H9 (cell line): Measurements from ENCODE around the gene RASA4. TPM values are rescaled to one million over a fixed set of nuclear protein-coding genes. Genes with fewer than 3 reads are reported as not detected.
"Not testable (repeated sequence)": the region's sequence is repeated elsewhere in the genome, so short reads cannot be mapped to it uniquely, and the experiment has no call there.

Experiments used
- DNase-seq: peaks from one replicate; pipeline ENCODE4 v3.0.0-alpha.2; 2017
- H2AFZ ChIP-seq: one replicate; pipeline ENCODE4 v1.6.1; 2013; ENCODE audit warnings: mild to moderate bottlenecking, low read length, control low read depth, moderate library complexity
- H2AK5ac ChIP-seq: 2 replicates; pipeline ENCODE4 v1.6.1; 2013; ENCODE audit warnings: low read length, control low read depth, mixed read lengths; ENCODE audit not compliant: insufficient read length
- H2BK120ac ChIP-seq: one replicate; pipeline ENCODE4 v1.6.1; 2013; ENCODE audit warnings: low read depth, mild to moderate bottlenecking, low read length, control low read depth, inconsistent platforms; ENCODE audit not compliant: poor library complexity, severe bottlenecking
- H2BK12ac ChIP-seq: 2 replicates; pipeline ENCODE4 v1.6.1; 2013; ENCODE audit warnings: low read length, control low read depth, mixed read lengths, low read depth; ENCODE audit not compliant: insufficient read length
- H2BK15ac ChIP-seq: 2 replicates; pipeline ENCODE4 v1.6.1; 2013; ENCODE audit warnings: low read depth, low read length, control low read depth
- H2BK20ac ChIP-seq: one replicate; pipeline ENCODE4 v1.6.1; 2013; ENCODE audit warnings: low read depth, mild to moderate bottlenecking, low read length, control low read depth, inconsistent platforms; ENCODE audit not compliant: poor library complexity, severe bottlenecking
- H2BK5ac ChIP-seq: 2 replicates; pipeline ENCODE4 v1.6.1; 2013; ENCODE audit warnings: low read length, control low read depth, mixed read lengths; ENCODE audit not compliant: insufficient read length
- H3K14ac ChIP-seq: 2 replicates; pipeline ENCODE4 v1.6.1; 2013; ENCODE audit warnings: low read length, control low read depth; ENCODE audit not compliant: insufficient read depth
- H3K18ac ChIP-seq: 2 replicates; pipeline ENCODE4 v1.6.1; 2013; ENCODE audit warnings: low read depth, mild to moderate bottlenecking, mixed read lengths, low read length, control low read depth; ENCODE audit not compliant: insufficient read length
- H3K23ac ChIP-seq: 2 replicates; pipeline ENCODE4 v1.6.1; 2013; ENCODE audit warnings: low read length, control low read depth, mixed read lengths, low read depth; ENCODE audit not compliant: insufficient read length
- H3K23me2 ChIP-seq: 2 replicates; pipeline ENCODE4 v1.6.1; 2013; ENCODE audit warnings: low read depth, mild to moderate bottlenecking, mixed read lengths, low read length, control low read depth; ENCODE audit not compliant: insufficient read length, poor library complexity, severe bottlenecking
- H3K27ac ChIP-seq: 2 replicates; pipeline ENCODE4 v1.5.1; 2013; ENCODE audit warnings: low read length, control low read depth, mixed read lengths, low read depth; ENCODE audit not compliant: insufficient read length
- H3K27me3 ChIP-seq: 2 replicates; pipeline ENCODE4 v1.6.1; 2013; ENCODE audit warnings: low read length, control low read depth, inconsistent platforms; ENCODE audit not compliant: insufficient read depth
- H3K4ac ChIP-seq: 2 replicates; pipeline ENCODE4 v1.6.1; 2013; ENCODE audit warnings: low read depth, mild to moderate bottlenecking, control low read depth, inconsistent platforms, low read length, moderate library complexity
- H3K4me1 ChIP-seq: 2 replicates; pipeline ENCODE4 v1.6.1; 2013; ENCODE audit warnings: low read length, control low read depth, inconsistent platforms; ENCODE audit not compliant: insufficient read depth
- H3K4me2 ChIP-seq: 2 replicates; pipeline ENCODE4 v1.6.1; 2013; ENCODE audit warnings: low read length, control low read depth, mixed read lengths; ENCODE audit not compliant: insufficient read length, insufficient read depth
- H3K56ac ChIP-seq: 2 replicates; pipeline ENCODE4 v1.6.1; 2013; ENCODE audit warnings: low read depth, mild to moderate bottlenecking, mixed read lengths, low read length, control low read depth; ENCODE audit not compliant: insufficient read length
- H3K79me1 ChIP-seq: 2 replicates; pipeline ENCODE4 v1.6.1; 2013; ENCODE audit warnings: low read depth, mild to moderate bottlenecking, moderate library complexity, low read length, control low read depth, inconsistent platforms; ENCODE audit not compliant: insufficient read depth, poor library complexity, severe bottlenecking
- H3K79me2 ChIP-seq: 2 replicates; pipeline ENCODE4 v1.6.1; 2013; ENCODE audit warnings: low read length, control low read depth, inconsistent platforms; ENCODE audit not compliant: insufficient read depth
- H3K9ac ChIP-seq: 2 replicates; pipeline ENCODE4 v1.6.1; 2013; ENCODE audit warnings: low read length, control low read depth, mixed read lengths; ENCODE audit not compliant: insufficient read length; ENCODE audit errors: extremely low read depth
- H3K9me3 ChIP-seq: one replicate; pipeline ENCODE4 v1.6.1; 2013; ENCODE audit warnings: low read depth, low read length, inconsistent platforms; ENCODE audit not compliant: control insufficient read depth
- H3T11ph ChIP-seq: one replicate; pipeline ENCODE4 v1.6.1; 2013; ENCODE audit warnings: mild to moderate bottlenecking, low read length, control low read depth, inconsistent platforms
- H4K20me1 ChIP-seq: one replicate; pipeline ENCODE4 v1.6.1; 2013; ENCODE audit not compliant: control insufficient read depth, insufficient read length, insufficient read depth
- H4K5ac ChIP-seq: 2 replicates; pipeline ENCODE4 v1.6.1; 2013; ENCODE audit warnings: low read depth, mild to moderate bottlenecking, mixed read lengths, low read length, control low read depth; ENCODE audit not compliant: insufficient read length
- H4K8ac ChIP-seq: replicated peaks from 2 replicates; pipeline ENCODE4 v1.6.1; 2013; ENCODE audit warnings: low read length, control low read depth, mixed read lengths, low read depth; ENCODE audit not compliant: insufficient read length
- H4K91ac ChIP-seq: 2 replicates; pipeline ENCODE4 v1.6.1; 2013; ENCODE audit warnings: low read depth, mild to moderate bottlenecking, moderate library complexity, mixed read lengths, low read length, control low read depth; ENCODE audit not compliant: insufficient read length
- H3K27ac Mint-ChIP-seq, 3 experiments: 2 replicates in 2 of 3; 3 replicates in 1 of 3; pipeline ENCODE4 v1.8.0; 2020 to 2021; ENCODE audit warnings: mixed read lengths in 3 of 3, mild to moderate bottlenecking in 1 of 3, moderate library complexity in 1 of 3
- H3K27me3 Mint-ChIP-seq: 2 replicates; pipeline ENCODE4 v1.8.0; 2021; ENCODE audit warnings: low read depth, mild to moderate bottlenecking, moderate library complexity, mixed read lengths
- H3K36me3 Mint-ChIP-seq, 3 experiments: 2 replicates in 2 of 3; 3 replicates in 1 of 3; pipeline ENCODE4 v1.8.0; 2020 to 2021; ENCODE audit warnings: low read depth in 3 of 3, mixed read lengths in 3 of 3; ENCODE audit not compliant: insufficient read depth in 1 of 3
- H3K4me1 Mint-ChIP-seq, 2 experiments: 2 replicates each; pipeline ENCODE4 v1.8.0; 2020; ENCODE audit warnings: mixed read lengths in 2 of 2
- H3K4me3 Mint-ChIP-seq, 2 experiments: 2 replicates in 1 of 2; 3 replicates in 1 of 2; pipeline ENCODE4 v1.8.0; 2020 to 2021; ENCODE audit warnings: mild to moderate bottlenecking in 2 of 2, mixed read lengths in 2 of 2, moderate library complexity in 1 of 2
- H3K9me3 Mint-ChIP-seq, 2 experiments: 2 replicates in 1 of 2; 3 replicates in 1 of 2; pipeline ENCODE4 v1.8.0; 2020; ENCODE audit warnings: mild to moderate bottlenecking in 2 of 2, mixed read lengths in 2 of 2, moderate library complexity in 1 of 2
- WGBS: extraction: QIAGEN DNeasy Blood & Tissue Kit; methylation state at CpG from one replicate; pipeline ENCODE4 v1.1.7; 2013; ENCODE audit warnings: missing lambda C conversion rate, low lambda C conversion rate, mixed read lengths; ENCODE audit not compliant: insufficient read length; ENCODE audit errors: extremely low coverage; 5-methylcytosine and 5-hydroxymethylcytosine counted together
- total RNA-seq: library from RNA; stranded (reverse); gene quantifications from 2 replicates; pipeline ENCODE4 v1.2.1, GENCODE V29; 2021

The RASA4 gene
- total RNA-seq, 1 experiment from 2014 or later: 10.0 TPM

DNA sequence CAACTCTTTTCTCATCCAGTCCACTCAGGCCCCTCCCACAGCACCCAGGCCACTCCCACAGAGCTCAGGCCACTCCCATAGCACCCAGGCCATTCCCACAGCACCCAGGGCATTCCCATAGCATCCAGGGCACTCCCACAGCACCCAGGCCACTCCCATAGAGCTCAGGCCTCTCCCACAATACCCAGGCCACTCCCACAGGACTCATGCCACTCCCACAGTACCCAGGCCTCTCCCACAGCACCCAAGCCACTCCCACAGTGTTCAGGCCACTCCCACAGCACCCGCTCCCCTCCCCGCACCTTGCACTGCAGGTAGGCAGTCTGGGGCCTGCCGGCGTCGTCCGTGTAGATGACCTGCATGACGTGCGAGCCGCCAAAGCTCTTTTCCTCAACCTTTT is 26.7 kb downstream of the RASA4 start:
- H3K18ac ChIP-seq, H3K23me2 ChIP-seq, H2BK5ac ChIP-seq, H3K4me1 Mint-ChIP-seq, H3K56ac ChIP-seq, H2AFZ ChIP-seq, H3K27ac Mint-ChIP-seq, H2AK5ac ChIP-seq, H2BK120ac ChIP-seq, H2BK20ac ChIP-seq, H2BK15ac ChIP-seq, H4K8ac ChIP-seq, H3K23ac ChIP-seq, H3K4me3 Mint-ChIP-seq, DNase-seq, H3K14ac ChIP-seq, H3K36me3 Mint-ChIP-seq, H3K4ac ChIP-seq, H4K20me1 ChIP-seq, H3K9ac ChIP-seq, H4K91ac ChIP-seq, H3T11ph ChIP-seq, H3K9me3 Mint-ChIP-seq, H3K27me3 ChIP-seq, H3K79me2 ChIP-seq, H3K79me1 ChIP-seq, H3K9me3 ChIP-seq, H3K4me1 ChIP-seq, H3K4me2 ChIP-seq, H3K27me3 Mint-ChIP-seq, H4K5ac ChIP-seq, H3K27ac ChIP-seq, H2BK12ac ChIP-seq: not testable (repeated sequence)
- no CpG with 5 or more reads among the region's 9 CpGs for WGBS

DNA sequence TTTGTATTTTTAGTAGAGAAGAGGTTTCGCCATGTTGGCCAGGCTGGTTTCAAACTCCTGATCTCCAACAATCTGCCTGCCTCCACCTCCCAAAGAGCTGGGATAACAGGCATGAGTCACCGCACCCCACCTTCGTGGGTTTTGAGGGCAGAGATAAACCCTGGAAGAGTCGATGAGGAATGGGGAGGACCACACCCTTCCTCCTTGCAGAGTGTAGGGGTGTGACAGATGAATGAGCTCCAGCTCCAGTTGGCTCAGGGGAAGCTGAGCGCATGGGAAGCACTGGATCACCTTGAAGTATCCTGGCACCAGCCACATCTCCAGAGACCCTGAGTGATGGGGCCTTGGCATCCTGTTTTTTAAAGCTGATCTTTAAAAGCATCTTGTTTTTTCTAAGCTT is 33.1 kb downstream of the RASA4 start:
- H2BK20ac ChIP-seq, H3K9me3 ChIP-seq, H3K18ac ChIP-seq, H2AK5ac ChIP-seq, H3K9me3 Mint-ChIP-seq, H3K56ac ChIP-seq, H2AFZ ChIP-seq, H2BK120ac ChIP-seq, H3K23ac ChIP-seq, H3K23me2 ChIP-seq, H3K27ac ChIP-seq, H3K79me1 ChIP-seq, H3K14ac ChIP-seq, H3K79me2 ChIP-seq, H3K4me1 ChIP-seq, H3K27ac Mint-ChIP-seq, H4K91ac ChIP-seq, H3K27me3 ChIP-seq, H3T11ph ChIP-seq, H3K4me1 Mint-ChIP-seq, DNase-seq, H4K20me1 ChIP-seq, H3K27me3 Mint-ChIP-seq, H4K8ac ChIP-seq, H4K5ac ChIP-seq, H3K9ac ChIP-seq, H3K4ac ChIP-seq, H3K4me2 ChIP-seq, H3K36me3 Mint-ChIP-seq, H3K4me3 Mint-ChIP-seq, H2BK12ac ChIP-seq, H2BK15ac ChIP-seq, H2BK5ac ChIP-seq: not testable (repeated sequence)
- no CpG with 5 or more reads among the region's 5 CpGs for WGBS
